GM18507 (cell line): ENCODE results near the gene TLR8.
"Not testable (repeated sequence)": the region's sequence is repeated elsewhere in the genome, so short reads cannot be mapped to it uniquely, and the experiment has no call there.

Experiments
- DNase-seq: peaks from one replicate; pipeline ENCODE4 v3.0.0; 2011; ENCODE audit warnings: low read depth; ENCODE audit not compliant: insufficient read length; ENCODE audit errors: extremely low spot score
- FAIRE-seq: peaks from 2 replicates; lab custom pipeline; 2011; peaks lifted over from hg19 to GRCh38; lab: Jason Lieb, UNC

TLR8 gene

DNA sequence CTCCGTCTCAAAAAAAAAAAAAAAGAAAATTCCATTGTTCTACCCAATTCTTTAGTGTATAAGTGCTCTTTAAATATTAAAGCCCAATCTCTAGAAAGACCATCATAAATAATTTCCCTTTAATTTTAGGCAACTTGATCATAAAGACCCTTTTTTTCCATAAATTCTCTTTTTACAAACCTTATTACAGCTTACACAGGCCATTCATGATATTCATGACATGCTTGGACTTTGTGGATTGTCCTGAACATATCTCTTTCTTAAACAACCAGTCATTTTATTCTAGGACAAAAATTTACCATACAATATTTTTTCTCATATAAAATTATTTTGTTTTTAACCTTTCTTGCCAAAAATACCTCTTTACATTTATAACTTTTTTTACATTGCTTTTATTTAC, 30.5 kb downstream of the TLR8 start:
- no peak for DNase-seq
- FAIRE-seq = no peak

DNA sequence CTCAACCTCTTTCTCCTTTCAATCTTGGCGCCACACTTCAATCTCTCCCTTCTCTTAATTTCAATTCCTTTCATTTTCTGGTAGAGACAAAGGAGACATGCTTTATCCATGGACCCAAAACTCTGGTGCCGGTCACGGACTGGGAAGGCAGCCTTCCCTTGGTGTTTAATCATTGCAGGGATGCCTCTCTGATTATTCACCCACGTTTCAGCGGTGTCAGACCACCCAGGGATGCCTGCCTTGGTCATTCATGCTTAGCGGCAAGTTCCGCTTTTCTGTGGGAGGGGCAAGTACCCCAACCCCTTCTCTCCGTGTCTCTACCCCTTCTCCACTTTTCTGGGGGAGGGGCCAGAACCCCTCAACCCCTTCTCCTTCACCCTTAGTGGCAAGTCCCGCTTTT, 34.1 kb downstream of the TLR8 start:
- FAIRE-seq, DNase-seq: not testable (repeated sequence)

GRCh38 chrX:12943592-12943991, 37.2 kb downstream of the TLR8 start:
- not testable (repeated sequence) for DNase-seq, FAIRE-seq

- FAIRE-seq, DNase-seq: not testable (repeated sequence)
Observed at GRCh38 chrX:12944452-12944851, 38.0 kb downstream of the TLR8 start.

DNA sequence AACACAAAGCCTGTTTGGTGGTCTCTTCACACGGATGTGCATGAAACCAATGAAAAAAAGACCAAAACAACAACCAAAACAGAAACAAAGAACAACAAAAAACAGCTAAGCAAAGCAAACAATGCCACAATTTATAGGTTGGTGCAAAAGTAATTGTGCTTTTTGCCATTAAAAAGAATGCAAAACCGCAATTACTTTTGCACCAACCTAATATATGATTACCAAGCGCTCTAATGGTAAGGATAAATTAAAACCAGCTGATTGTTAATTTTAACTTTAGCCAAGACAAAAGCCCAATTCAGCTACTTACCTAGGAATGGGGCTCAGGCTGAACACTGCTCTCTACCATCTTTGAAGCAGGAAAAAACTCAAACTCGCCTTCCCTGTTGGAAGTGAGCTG, 39.1 kb downstream of the TLR8 start:
- FAIRE-seq = no peak
- no peak for DNase-seq

DNA sequence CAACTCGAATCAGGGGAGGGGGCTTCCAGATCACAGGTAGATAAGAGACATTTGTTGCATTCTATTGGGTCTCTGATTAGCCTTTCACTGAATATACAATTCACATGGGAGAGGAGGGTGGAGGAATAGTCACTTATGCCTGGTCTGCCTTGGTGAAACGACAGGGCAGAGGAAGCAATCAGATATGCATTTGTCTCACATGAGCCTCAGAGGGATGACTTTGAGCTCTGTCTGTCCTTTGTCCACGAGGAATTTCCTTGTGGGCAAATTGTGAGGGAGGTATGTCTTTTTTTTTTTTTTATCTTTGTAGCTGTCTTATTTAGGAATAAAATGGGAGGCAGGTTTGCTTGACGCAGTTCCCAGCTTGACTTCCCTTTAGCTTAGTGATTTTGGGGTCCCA, 40.0 kb downstream of the TLR8 start:
- DNase-seq (no peak), FAIRE-seq (no peak)

DNA sequence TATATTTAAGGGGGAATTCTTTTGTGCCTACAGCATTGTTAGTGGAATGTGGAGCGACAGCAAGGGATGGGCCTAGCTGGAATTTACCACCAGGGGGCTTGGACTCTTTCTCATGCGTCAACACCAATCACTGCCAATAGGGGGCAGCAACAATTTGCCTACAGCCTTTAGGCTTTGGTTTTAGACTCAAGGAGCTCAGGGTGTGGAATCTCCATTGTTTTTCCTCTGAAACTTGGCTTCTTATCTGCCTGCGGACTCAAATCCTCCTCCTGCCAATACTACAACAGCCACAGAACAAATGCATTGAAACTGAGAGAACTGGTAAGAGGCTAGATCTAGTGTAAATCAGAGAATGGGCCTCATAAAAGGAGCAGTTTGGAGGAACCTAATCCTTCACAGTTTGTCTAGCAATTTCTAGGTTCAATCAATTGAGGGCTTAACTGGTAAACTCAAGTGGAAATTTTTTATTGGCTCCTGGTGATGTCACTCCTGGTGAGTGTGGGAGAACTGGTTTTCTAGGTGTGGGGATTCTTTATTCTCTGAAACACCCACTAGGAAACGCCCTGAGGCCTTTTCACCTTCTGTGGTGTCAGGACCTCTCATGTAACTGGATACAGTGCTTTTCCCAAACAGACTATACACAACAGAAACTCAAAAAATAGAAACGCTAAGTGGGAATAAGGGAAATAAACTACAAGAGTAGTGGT, 40.6 kb downstream of the TLR8 start:
- FAIRE-seq = peak; percentile 86
- no peak for DNase-seq

DNA sequence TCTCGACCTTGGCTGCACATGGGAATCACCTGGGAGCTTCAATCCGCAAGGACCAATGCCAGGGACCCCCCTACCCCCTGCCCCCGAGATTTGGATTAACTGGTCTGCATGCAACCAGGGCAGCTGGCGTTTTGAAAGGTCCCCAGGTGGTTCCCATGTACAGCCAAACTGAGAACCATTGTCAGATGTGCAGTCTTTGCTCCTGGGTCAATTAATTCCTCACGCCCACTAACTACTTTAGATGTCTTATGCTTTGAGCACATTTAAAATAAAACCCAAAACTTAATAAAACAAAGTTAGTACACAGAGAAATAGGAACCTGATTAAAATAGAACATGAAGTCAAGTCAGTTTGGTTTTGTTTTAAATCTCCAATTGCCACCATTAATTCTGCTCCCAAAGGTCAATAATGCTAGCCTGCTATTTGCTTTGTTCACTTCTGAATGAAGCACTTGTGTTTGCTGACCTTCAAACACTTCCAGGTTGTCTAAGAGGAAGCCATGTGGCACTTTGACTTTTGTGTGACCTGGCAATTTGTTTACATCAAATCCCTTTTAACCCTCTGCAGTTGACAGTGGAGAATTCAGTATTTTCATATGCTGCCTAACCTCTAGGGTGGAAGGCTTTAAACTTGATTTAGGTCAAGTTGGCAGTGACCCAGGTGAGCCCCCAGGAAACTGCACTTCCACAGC, 41.3 kb downstream of the TLR8 start:
- peak; percentile 18 for FAIRE-seq

DNA sequence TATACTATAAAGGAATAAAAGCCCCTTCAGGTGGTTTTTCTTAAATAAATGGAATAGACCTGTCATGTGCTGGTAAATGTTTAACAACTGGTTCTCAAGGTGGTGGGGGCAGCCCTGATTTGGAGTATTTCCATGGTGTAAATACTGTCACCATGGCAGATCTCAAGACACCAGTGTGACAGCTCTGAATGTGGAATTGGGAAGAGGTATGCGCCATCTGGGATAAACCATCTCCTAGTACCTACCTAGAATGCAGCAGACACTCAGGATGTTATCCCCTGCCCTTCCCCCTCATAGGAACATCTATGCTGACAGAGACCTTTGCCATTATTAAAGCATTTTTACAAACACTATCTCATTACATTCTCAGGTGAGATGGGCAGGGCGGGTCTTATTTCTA, 42.1 kb downstream of the TLR8 start:
- no peak for FAIRE-seq
- no peak for DNase-seq

More for the DNA sequence above, 41.3 kb downstream of the TLR8 start:
- no peak for DNase-seq

DNA sequence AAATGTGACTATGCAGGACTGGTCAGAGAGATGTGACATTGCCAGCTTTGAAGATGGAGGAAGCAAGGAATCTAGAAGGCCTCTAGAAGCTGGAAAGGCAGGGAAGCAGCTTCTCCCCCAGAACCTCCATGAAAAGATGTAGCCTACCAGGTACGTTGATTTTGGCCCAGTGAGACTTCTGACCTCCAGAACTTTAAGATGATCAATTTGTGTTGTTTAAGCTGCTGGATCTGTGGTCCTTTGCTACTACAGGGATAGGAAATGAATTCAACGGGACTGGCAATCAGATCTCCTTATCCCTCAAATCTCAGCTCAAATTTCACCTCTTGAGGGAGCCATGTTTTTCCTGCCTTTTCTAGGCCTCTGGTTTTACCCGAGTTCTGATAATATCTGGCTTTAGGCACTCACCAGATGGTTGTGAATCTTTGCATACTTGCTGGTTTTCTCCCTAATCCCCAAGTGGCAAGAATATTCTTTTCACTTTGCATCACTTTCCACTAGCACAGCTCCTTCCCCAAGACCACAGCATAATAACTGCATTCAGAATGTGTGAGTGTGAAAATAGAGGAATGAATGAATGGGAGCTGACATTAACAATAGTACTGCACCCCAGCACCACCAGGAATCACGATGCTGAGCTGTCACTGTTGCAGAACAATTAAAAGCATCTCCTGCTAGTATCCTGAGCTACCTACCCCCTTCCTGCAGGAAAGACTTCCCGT, 42.9 kb downstream of the TLR8 start:
- DNase-seq = no peak
- peak; percentile 72 for FAIRE-seq

DNA sequence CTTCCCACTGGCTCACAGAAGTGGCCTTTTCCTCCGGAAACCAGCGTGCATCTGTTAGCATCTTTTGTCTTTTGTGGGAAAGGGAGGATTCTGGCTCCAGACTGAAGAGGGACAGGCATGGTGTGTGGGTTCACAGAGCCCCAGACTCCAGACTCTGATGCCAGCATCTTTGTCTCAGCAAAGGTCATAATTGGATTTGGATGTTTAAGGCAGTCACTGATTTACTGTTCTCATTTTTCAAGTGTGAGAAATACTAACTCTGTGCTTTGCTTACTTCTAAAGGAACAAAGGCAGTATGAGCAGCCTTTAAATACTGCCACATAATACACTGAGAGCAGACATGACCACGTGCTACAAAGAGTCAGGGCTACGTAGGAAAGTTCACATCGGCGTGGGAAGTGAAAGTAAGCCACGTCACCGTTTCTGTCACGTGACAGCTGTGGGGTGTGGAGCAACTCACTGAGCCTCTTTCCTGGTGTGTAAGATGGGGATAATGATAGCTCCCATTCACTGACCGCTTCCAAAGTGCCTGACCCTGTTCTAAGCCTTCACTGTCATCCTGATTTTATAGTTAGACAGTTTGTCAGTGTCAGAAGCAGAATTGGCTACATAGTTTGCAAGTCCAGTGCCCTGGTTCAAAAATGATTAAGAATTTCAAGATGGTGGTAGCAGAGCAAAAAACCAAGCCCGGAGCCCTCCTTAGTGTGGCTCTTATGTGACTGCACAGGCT, 43.7 kb downstream of the TLR8 start:
- peak; percentile 99 for FAIRE-seq
- DNase-seq = no peak

- peak; percentile 90 for FAIRE-seq
Observed at GRCh38 chrX:12950851-12951594, 44.6 kb downstream of the TLR8 start.

DNA sequence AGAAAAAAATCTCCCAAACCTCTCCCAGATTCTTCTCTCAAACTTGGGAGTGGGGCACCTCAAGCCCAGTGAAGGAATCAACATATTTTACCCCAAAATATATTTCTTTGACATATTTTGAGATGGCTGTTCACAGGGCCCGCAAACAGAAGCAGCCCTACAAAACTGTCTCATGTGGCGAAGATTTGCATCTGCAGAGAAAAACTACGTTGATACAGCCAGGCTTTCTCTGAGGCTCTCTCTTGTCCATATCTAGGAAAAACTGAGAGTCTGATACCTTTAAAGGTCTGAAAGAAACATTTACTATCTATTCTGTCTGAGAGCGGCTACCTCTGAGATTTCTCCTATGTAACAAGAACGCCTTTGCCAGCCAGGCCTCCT, 45.2 kb downstream of the TLR8 start:
- no peak for DNase-seq
- FAIRE-seq = no peak

More at GRCh38 chrX:12950851-12951594, 44.6 kb downstream of the TLR8 start:
- DNase-seq = no peak

GRCh38 chrX:12953420-12953819, 47.0 kb downstream of the TLR8 start:
- FAIRE-seq = no peak
- DNase-seq = no peak

GRCh38 chrX:12954376-12954775, 48.0 kb downstream of the TLR8 start:
- FAIRE-seq (peak; percentile 78), DNase-seq (no peak)

GRCh38 chrX:12954981-12955380, 48.6 kb downstream of the TLR8 start:
- FAIRE-seq (peak; percentile 74), DNase-seq (no peak)

GRCh38 chrX:12955882-12956703, 49.7 kb downstream of the TLR8 start:
- FAIRE-seq (peak; percentile 100), DNase-seq (no peak)
